AG04449 (cell line): ENCODE data around the gene NTRK2.

ENCODE experiments used
- CTCF ChIA-PET: fragments of 350-600 bp; formaldehyde crosslinking; extraction: SDS; loops from one replicate; lab custom pipeline; 2021; ENCODE audit warnings: antibody characterized with exemption; lab: Yijun Ruan, JAX
- POLR2A ChIA-PET: fragments of 400-600, 350-600 bp; formaldehyde crosslinking; extraction: SDS; loops from one replicate; lab custom pipeline; 2020; ENCODE audit warnings: antibody characterized with exemption, inconsistent platforms; lab: Yijun Ruan, JAX
- DNase-seq: peaks from one replicate; pipeline ENCODE4 v3.0.0-alpha.2; 2010; ENCODE audit warnings: low read depth, low spot score
- H3K4me3 ChIP-seq: 2 replicates; pipeline ENCODE4 v1.5.1; 2011; ENCODE audit warnings: low read depth, mild to moderate bottlenecking, control low read depth, low read length
- TF ChIP-seq, protein P1 (sequence below): IDR thresholded peaks from one replicate; pipeline ENCODE4 v1.5.1; 2011; ENCODE audit warnings: mild to moderate bottlenecking, moderate library complexity, low read length, control low read depth, inconsistent platforms; ENCODE audit not compliant: insufficient read depth; ENCODE audit errors: missing control alignments

The NTRK2 gene

GRCh38 chr9:84991514-84991870, 322.0 kb downstream of the NTRK2 start:
- no peak for DNase-seq
- ChIA-PET CTCF (no interaction called here), POLR2A (no interaction called here)
- no peak overlapping the region for H3K4me3 ChIP-seq
- TF ChIP-seq, protein P1, sequence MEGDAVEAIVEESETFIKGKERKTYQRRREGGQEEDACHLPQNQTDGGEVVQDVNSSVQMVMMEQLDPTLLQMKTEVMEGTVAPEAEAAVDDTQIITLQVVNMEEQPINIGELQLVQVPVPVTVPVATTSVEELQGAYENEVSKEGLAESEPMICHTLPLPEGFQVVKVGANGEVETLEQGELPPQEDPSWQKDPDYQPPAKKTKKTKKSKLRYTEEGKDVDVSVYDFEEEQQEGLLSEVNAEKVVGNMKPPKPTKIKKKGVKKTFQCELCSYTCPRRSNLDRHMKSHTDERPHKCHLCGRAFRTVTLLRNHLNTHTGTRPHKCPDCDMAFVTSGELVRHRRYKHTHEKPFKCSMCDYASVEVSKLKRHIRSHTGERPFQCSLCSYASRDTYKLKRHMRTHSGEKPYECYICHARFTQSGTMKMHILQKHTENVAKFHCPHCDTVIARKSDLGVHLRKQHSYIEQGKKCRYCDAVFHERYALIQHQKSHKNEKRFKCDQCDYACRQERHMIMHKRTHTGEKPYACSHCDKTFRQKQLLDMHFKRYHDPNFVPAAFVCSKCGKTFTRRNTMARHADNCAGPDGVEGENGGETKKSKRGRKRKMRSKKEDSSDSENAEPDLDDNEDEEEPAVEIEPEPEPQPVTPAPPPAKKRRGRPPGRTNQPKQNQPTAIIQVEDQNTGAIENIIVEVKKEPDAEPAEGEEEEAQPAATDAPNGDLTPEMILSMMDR, result no peak

GRCh38 chr9:84992381-84992780, 322.9 kb downstream of the NTRK2 start:
- ChIA-PET CTCF (no interaction called here), POLR2A (no interaction called here)
- no peak overlapping the region for H3K4me3 ChIP-seq
- no peak for DNase-seq
- TF ChIP-seq, protein P1, result no peak

DNA sequence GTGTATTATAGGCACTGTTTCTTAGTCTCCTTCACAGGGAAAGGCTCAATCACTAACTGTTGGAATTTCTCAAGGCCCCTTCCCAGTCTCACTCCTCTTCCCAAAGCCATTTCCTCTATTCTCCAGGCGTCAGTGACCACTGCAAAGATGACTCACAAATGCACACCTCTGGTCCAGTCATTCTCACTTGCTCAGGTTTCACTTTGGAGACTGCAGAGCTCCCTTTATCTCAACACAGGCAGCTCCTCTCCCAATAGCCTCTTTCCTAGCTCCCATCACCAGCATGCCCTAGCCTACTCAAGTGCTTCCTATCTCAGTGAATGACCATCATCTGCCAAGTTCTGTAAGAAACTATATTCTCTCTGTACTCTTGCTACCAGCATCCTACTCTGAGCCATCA, 323.6 kb downstream of the NTRK2 start:
- no peak overlapping the region for H3K4me3 ChIP-seq
- DNase-seq, result no peak
- CTCF ChIA-PET, result no interaction called here
- POLR2A ChIA-PET, result no interaction called here
- TF ChIP-seq, protein P1, result no peak

DNA sequence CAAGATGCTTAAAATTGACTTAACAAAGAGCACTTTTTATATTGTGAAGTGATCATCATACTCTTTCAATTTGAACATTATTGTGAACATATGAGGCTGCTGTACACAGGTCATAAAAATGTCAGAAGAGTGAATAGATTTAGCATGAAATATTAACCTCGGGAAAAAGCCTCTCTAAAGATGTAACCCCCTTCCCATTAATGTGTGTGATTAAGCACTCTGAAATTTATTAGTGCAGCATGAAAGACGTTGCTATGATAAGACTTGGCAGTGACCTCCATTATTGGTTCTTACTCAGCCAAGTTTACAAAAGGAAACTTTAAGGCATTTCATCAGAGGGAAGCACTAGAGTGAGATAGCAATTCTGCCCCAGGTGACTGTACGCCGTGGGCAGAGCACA, 326.5 kb downstream of the NTRK2 start:
- CTCF ChIA-PET, result no interaction called here
- POLR2A ChIA-PET, result no interaction called here
- H3K4me3 ChIP-seq, result no peak overlapping the region
- DNase-seq, result no peak
- TF ChIP-seq, protein P1, result no peak

DNA sequence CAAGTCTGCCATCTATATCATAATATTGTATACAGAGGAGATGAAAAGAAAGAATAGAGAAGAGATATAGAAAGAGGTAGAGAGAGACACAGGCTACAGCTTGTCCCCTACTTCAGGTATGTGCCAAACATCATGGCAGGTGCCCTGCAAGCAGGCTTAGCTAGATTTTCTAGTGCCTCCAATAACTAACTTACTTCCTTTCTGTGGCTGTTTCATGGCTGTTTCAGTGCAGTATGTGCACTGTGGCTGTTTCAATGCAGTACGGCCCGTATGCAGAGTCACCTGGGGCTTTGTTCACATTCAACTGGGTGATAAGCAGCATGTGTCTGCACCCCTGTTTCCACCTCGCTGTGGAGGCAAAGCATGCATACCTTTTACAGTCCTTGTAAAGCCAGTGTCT, 327.2 kb downstream of the NTRK2 start:
- no peak for DNase-seq
- H3K4me3 ChIP-seq, result no peak overlapping the region
- ChIA-PET POLR2A (no interaction called here), CTCF (interaction anchor here (0.8 to 1.1 kb wide), 2 partner anchors 262 to 265 kb away, joined by 3 read pairs; no protein-coding TSS in a partner anchor)
- TF ChIP-seq, protein P1, result no peak

- POLR2A ChIA-PET, result no interaction called here
- H3K4me3 ChIP-seq, result no peak overlapping the region
- no peak for DNase-seq
- CTCF ChIA-PET, result interaction anchor here (0.8 to 1.1 kb wide), 2 partner anchors 261 to 264 kb away, joined by 3 read pairs; no protein-coding TSS in a partner anchor
- TF ChIP-seq, protein P1, result no peak
Measured at GRCh38 chr9:84997472-84997871, 327.9 kb downstream of the NTRK2 start.
